SU-DHL-6 (cell line): Measurements from ENCODE around the gene SEMA4D.

ENCODE experiments used
- H2AFZ ChIP-seq: fragments of 200-600 bp; sonication (generic); 2 replicates; pipeline ENCODE4 v1.6.1; 2014; ENCODE audit warnings: low read depth, mild to moderate bottlenecking, moderate library complexity, mixed read lengths, antibody characterized with exemption, low read length; ENCODE audit not compliant: severe bottlenecking
- H3F3A ChIP-seq: fragments of 200-600 bp; shearing (Covaris generic); 2 replicates; pipeline ENCODE4 v1.6.0; 2016; ENCODE audit warnings: antibody characterized with exemption, mild to moderate bottlenecking; ENCODE audit not compliant: insufficient read depth
- H3K27ac ChIP-seq: fragments of 200-600 bp; sonication (generic); 2 replicates; pipeline ENCODE4 v1.5.1; 2016; ENCODE audit warnings: low read depth, mild to moderate bottlenecking, low read length, moderate library complexity, mixed read lengths
- H3K27me3 ChIP-seq: fragments of 200-600 bp; sonication (generic), shearing (Covaris generic); 2 replicates; pipeline ENCODE4 v1.6.0; 2014; ENCODE audit warnings: mild to moderate bottlenecking, low read length
- H3K36me3 ChIP-seq: fragments of 200-600 bp; sonication (generic); 2 replicates; pipeline ENCODE4 v1.6.1; 2014; ENCODE audit warnings: mild to moderate bottlenecking, low read length, mixed read lengths
- H3K4me2 ChIP-seq: fragments of 300-600, 200-600 bp; shearing (Covaris generic), sonication (generic); 2 replicates; pipeline ENCODE4 v1.6.0; 2014; ENCODE audit warnings: low read length, low read depth, mild to moderate bottlenecking; ENCODE audit not compliant: poor library complexity, severe bottlenecking
- H3K4me3 ChIP-seq: fragments of 200-600 bp; sonication (generic); 2 replicates; pipeline ENCODE4 v1.5.1; 2014; ENCODE audit warnings: antibody characterized with exemption, low read length, mild to moderate bottlenecking, mixed read lengths; ENCODE audit not compliant: insufficient read depth, poor library complexity, severe bottlenecking
- H3K79me2 ChIP-seq: fragments of 200-600 bp; sonication (generic); 2 replicates; pipeline ENCODE4 v1.6.1; 2014; ENCODE audit warnings: mild to moderate bottlenecking, low read length, moderate library complexity; ENCODE audit not compliant: insufficient read depth
- H3K9ac ChIP-seq: fragments of 200-600 bp; sonication (generic); 2 replicates; pipeline ENCODE4 v1.7.0; 2014; ENCODE audit warnings: mild to moderate bottlenecking, low read length
- H3K9me2 ChIP-seq: fragments of 200-600 bp; sonication (generic); replicated peaks from 2 replicates; pipeline ENCODE4 v1.6.1; 2014; ENCODE audit warnings: low read length; ENCODE audit not compliant: insufficient read depth
- H3K9me3 ChIP-seq: fragments of 200-600 bp; sonication (generic); 2 replicates; pipeline ENCODE4 v1.6.1; 2014; ENCODE audit warnings: low read length, mixed read lengths; ENCODE audit not compliant: insufficient read depth
- H4K20me1 ChIP-seq: fragments of 200-600 bp; sonication (generic); 2 replicates; pipeline ENCODE4 v1.6.1; 2014; ENCODE audit warnings: low read depth, mild to moderate bottlenecking, antibody characterized with exemption, low read length, moderate library complexity, mixed read lengths
- EZH2phosphoT487 ChIP-seq: fragments of 200-600 bp; sonication (generic), shearing (Covaris generic); conservative IDR thresholded peaks from 2 replicates; pipeline ENCODE4 v1.6.1; 2018; ENCODE audit warnings: mild to moderate bottlenecking, antibody characterized with exemption, low read length, moderate library complexity, mixed read lengths
- TF ChIP-seq, protein P1 (sequence below): fragments of 200-600 bp; sonication (generic); IDR thresholded peaks from one replicate; pipeline ENCODE4 v1.5.1; 2017; ENCODE audit warnings: antibody characterized with exemption, mild to moderate bottlenecking, low read length, moderate library complexity; ENCODE audit not compliant: insufficient read depth, poor library complexity, severe bottlenecking

Gene SEMA4D

DNA sequence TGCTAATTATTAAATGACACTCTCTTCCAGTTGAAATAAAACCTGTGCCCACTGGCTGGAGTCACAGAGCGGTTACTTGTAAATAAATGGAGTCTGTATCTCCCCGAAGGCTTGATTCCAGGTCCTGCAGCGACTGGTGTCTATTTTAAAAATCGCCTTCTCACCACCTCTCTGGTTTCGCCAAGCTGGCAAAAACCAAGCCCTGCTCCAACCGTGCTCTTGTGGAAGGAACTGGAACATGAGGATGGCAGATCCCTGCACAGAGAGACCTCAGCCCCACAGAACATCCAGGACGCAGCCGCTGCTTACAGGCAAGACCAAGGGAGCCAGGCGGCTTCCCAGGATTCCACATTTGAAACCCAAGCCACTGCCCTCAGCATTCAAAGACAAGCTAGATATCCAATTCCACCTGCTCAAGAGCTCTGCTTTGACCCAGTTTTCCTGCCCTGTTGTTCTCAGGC lies 15.0 kb downstream of the SEMA4D start:
- no peaks in the 10 kb centered on the region for H3K36me3 ChIP-seq
- no peak overlapping the region for H3K4me3 ChIP-seq
- no peaks in the 10 kb centered on the region for H3K9me2 ChIP-seq
- no peaks in the 10 kb centered on the region; the same call in 1 of the 2 replicates for H3K79me2 ChIP-seq
- peak overlapping the region; percentile 60 for H3K4me2 ChIP-seq
- no peak overlapping the region for H2AFZ ChIP-seq
- H3K9me3 ChIP-seq = no peaks in the 10 kb centered on the region
- no peak overlapping the region for H3K27ac ChIP-seq
- peaks cover 17% of the 10 kb centered on the region; the same call in 1 of the 2 replicates for H3F3A ChIP-seq
- peak overlapping the region; percentile 33; the same call in 1 of the 2 replicates for H3K9ac ChIP-seq
- no peaks in the 10 kb centered on the region for H3K27me3 ChIP-seq
- no peaks in the 10 kb centered on the region; the same call in 1 of the 2 replicates for H4K20me1 ChIP-seq
- no peak for TF ChIP-seq EZH2phosphoT487
- TF ChIP-seq, protein P1, sequence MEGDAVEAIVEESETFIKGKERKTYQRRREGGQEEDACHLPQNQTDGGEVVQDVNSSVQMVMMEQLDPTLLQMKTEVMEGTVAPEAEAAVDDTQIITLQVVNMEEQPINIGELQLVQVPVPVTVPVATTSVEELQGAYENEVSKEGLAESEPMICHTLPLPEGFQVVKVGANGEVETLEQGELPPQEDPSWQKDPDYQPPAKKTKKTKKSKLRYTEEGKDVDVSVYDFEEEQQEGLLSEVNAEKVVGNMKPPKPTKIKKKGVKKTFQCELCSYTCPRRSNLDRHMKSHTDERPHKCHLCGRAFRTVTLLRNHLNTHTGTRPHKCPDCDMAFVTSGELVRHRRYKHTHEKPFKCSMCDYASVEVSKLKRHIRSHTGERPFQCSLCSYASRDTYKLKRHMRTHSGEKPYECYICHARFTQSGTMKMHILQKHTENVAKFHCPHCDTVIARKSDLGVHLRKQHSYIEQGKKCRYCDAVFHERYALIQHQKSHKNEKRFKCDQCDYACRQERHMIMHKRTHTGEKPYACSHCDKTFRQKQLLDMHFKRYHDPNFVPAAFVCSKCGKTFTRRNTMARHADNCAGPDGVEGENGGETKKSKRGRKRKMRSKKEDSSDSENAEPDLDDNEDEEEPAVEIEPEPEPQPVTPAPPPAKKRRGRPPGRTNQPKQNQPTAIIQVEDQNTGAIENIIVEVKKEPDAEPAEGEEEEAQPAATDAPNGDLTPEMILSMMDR = no peak

DNA sequence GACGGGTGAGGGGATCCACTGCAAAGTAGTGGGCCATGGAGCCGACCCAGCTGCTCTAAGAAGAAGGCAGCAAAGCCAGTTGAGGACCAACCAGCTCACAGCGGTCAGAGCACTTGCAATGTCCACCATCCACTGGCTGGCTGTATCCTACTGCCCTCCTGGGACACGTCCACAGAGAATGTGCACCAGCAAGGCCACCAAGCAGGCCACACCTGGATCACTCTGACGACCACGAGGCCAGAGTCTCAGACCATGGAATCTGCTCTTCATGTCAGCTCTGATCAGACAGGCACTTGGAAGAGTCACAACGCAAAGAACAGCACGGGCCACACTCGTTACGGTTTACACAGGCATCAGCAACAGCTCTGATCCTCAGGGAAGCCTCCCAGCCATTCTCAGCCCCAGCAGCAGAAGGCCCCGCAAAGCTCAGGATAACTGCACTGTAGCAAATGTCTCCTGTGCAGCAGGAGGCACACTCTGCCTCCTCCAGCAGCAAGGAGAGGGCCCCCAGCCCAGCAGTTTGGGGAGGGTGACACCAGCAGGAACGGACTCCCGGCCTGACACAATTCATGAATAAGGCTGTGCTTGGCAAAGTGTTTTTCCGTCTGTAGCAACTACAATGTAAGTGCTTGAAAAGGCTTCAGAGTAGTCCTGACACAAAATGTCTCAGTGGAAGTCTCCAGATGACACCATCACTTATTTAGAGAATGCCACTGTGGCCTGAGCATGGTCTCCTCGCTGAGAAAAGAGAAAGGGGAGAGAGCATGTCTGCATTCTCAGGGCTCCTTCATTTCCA lies 15.7 kb downstream of the SEMA4D start:
- Histone ChIP-seq H3K9ac (no peak overlapping the region), H3K9me2 (no peaks in the 10 kb centered on the region), H3K79me2 (no peaks in the 10 kb centered on the region; the same call in 1 of the 2 replicates), H3K4me2 (no peak overlapping the region), H3K9me3 (no peaks in the 10 kb centered on the region), H4K20me1 (no peaks in the 10 kb centered on the region), H2AFZ (no peak overlapping the region), H3K27me3 (no peaks in the 10 kb centered on the region), H3K36me3 (no peaks in the 10 kb centered on the region), H3K27ac (no peak overlapping the region), H3K4me3 (no peak overlapping the region), H3F3A (peaks cover 17% of the 10 kb centered on the region; the same call in 1 of the 2 replicates)
- TF ChIP-seq, protein P1 = no peak
- no peak for TF ChIP-seq EZH2phosphoT487

DNA sequence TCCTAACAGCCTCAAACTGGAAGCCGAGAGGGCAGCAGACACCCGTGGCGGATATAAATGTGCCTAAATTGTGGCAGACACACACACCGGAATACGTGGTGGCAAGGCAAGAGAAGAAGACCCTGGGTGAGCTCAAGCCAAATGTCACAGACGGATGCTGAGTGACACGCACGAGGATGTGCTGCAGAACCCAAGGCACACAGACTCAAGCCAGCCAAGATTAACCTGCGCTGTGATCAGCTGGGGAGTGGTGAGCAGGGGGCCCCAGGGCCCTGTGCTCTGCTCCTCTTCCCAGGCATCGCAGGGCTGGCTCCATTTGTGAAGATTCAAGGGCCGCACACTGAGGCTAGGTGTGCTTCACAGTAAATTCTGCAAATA lies 16.4 kb downstream of the SEMA4D start:
- no peak overlapping the region for H3K4me2 ChIP-seq
- H3K79me2 ChIP-seq = no peaks in the 10 kb centered on the region; the same call in 1 of the 2 replicates
- H3K36me3 ChIP-seq = no peaks in the 10 kb centered on the region
- no peak for TF ChIP-seq EZH2phosphoT487
- TF ChIP-seq, protein P1 = no peak
- no peaks in the 10 kb centered on the region for H3K27me3 ChIP-seq
- H2AFZ ChIP-seq = no peak overlapping the region
- H4K20me1 ChIP-seq = no peaks in the 10 kb centered on the region
- H3K9ac ChIP-seq = no peak overlapping the region
- peaks cover 16% of the 10 kb centered on the region; the same call in 1 of the 2 replicates for H3F3A ChIP-seq
- no peaks in the 10 kb centered on the region for H3K9me3 ChIP-seq
- H3K9me2 ChIP-seq = no peaks in the 10 kb centered on the region
- H3K4me3 ChIP-seq = no peak overlapping the region
- no peak overlapping the region for H3K27ac ChIP-seq
